Stimulated activated CD4-positive, alpha-beta T cell treated with anti-CD3 and anti-CD28 coated beads, Interleukin-4, amount 100 ng/mL, for 48 hours (primary cell): Measurements from ENCODE around the gene FBN1.

ENCODE experiments used
- DNase-seq, 2 donors: peaks; one replicate each; pipeline ENCODE4 v3.0.0-alpha.2; 2020; ENCODE audit warnings: low read depth in 2 of 2

Gene FBN1

DNA sequence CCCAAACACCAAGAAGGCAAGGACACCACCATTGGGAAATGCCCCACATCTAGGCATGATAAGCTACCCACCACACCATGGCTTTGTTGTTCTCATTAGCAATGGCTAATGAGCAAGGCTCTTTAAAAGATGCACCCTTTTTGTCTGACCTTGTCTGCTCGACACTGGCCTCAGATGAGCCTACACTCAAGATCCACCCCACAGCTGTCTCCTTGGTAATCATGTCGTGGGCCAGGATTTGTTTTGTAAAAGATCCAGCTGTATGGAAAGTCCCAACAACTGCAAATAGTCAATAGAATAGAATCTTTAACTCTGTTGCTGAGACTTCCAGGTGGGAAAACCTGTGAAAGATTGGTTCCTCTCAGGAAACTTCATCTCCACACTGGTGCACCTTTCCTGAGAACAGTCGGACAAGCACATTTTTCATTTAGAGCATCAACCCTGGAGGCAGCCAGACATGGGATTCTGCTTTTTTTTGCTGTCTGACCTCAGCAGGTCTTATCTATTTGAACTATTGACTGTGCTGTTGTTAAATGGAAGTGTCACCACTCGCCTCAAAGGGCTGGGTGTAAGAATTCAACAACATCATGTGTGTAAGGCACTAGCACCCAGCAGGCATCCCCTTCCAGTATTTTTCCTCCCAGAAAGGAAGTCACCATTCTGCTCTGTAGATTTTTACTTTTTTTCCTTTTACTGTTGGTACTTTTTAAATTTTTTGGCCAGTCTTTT is 278.8 kb downstream of the FBN1 start:
- DNase-seq: no peak

DNA sequence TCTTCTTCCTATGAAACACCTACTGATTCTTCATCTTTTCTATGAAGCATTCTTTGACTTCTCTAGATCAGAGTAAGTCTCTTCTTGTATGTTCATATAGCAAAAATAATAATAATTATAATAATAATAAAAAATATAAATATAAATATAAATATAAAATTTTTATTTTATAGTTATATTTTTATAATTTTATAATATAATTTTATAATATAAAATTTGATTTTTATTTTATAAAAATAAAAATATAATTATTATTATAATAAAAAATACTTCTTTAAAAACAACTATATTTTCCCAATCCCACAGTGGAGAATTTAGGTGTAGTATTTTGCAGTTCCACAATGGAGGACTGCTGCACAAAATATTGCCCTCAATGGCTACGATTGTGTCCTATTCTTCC is 279.9 kb downstream of the FBN1 start:
- DNase-seq: no peak

DNA sequence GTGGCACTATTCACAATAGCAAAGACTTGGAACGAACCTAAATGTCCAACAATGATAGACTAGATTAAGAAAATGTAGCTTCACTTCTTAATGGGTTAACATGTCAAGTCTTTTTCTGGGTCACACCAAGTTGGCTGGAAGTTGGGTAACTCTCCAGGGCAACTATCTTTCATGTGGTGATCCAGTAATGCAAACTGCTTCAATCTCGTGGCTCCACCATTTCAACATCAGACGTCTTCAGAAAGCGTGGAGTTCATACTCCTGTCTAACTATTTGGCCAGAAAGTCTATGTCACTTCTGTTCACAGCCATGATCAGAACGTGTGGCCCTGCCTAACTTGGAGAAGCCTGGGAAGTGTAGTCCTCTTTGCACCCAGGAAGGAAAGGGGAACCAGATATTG is 282.0 kb downstream of the FBN1 start:
- no peak for DNase-seq

DNA sequence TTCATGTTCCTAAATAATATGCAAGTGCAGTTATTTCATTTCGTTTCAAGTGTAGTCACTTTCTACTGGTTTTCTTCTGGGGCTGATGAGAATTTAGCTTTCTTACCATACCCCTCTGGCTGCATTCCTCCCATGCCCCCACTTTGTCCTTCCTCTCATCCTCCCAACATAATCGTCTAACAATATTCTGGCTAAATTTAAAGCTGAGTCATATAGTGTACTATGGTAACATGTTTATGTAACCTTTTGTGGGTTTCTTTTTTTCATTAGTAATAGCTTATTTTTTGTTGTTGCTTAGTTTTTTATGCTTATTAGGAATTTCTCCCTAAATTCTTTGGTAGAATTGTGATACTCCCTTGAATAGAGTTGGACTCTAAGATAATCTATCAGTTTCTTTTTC is 283.8 kb downstream of the FBN1 start:
- no peak for DNase-seq

DNA sequence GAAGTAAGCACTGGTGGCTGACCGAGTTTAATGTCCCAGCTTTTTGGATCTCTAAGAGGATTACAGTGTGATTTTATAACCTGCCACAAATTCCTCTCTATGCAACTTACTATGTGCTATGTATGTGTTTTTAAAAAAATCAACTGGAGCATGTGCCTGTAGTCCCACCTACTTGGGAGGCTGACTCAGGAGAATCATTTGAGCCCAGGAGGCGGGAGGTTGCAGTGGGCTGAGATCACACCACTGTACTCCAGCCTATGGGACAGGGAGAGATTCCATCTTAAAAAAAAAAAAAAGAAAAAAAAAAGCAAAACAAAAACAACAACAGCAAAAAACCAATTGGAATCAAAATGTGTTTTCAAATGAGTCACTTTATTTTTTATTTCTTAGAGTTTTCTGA is 284.7 kb downstream of the FBN1 start:
- DNase-seq: no peak
